HG02763 (cell line): ENCODE data around the gene TBC1D22A.

Experiments
- ATAC-seq: cut with Tn5 transposase; IDR thresholded peaks from one replicate; pipeline ENCODE4 v1.9.1; 2021; ENCODE audit warnings: mild to moderate bottlenecking, moderate library complexity; ENCODE audit not compliant: unreplicated experiment

Gene TBC1D22A

DNA sequence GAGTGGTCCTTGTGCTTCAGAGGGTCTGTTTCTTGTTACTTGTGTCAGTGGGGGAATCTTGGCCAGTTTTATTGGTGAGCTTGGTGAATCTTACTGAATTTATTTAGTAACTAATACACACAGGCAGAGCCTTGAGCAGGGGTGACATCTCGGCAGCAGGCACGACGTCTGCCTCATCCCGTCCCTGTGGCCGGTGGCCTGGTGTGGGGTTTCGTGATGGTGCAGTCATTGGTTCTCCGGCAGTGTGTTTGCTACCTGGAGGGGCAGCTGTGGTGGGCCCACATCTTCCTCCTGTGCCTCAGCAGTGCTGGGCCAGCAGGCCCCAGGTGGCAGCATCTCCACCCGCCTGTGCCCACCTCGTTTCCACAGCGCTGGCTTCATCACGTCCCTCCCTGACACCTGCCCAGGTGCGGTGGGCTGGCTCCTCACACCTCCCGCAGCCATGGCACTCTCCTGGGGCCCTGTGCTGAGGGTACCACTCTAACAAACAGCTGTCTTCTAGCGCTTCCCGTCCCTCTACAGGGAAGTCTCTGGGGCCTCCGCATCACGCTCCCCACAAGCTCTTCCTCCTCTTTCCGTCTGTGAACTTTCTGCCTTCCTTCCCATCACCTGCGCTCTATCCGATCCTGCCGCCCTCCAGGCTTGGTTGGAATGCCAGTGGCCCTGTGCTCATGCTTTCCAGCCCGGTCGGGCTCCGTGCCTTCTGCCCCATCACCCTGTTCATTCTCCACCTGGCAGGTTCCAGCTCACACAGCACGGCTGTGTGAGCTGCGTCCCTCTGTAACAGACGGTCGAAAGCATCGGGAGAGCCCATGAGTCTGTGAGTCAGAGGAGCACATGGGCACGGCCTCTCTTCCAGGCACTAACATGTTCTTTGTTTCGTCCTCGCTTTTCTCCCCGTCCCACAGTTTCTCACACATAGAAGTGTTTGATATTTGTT is 203.4 kb downstream of the TBC1D22A start:
- no peak for ATAC-seq

DNA sequence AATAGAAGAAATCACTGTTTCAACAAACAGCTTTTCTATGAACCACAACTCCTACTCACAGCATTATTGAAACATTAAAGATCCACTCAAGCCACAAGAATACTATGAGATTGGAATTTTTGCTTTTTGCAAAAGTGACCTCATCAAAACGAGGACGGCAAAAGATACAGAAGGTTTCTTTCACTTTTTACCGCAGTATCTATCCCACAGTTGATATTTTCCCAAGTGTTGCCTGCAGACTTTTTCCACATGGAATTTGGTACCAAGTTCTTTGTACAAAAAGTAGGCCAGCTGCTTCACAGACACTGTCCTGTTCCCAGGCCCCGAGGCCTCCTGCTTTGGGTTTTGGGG is 204.0 kb downstream of the TBC1D22A start:
- no peak for ATAC-seq

DNA sequence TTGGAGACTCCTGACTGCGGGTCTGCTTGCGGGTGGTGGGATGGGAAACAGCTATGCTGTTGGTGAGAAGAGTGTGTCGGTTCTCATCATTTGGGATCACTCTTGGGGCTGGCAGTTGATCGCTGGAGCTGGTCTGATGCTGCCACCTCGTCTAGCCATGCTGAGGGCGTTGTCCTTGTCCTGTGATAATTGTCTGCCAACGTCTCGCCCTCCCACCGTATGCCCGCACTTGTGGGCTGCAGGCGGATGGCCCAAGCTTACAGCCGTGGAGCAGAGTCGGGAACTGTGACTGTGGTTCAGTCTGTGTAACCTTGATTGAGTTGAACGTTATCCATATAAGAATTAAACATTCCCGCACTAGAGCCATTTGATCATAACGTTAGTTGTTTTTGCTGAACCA is 204.4 kb downstream of the TBC1D22A start:
- ATAC-seq = no peak

DNA sequence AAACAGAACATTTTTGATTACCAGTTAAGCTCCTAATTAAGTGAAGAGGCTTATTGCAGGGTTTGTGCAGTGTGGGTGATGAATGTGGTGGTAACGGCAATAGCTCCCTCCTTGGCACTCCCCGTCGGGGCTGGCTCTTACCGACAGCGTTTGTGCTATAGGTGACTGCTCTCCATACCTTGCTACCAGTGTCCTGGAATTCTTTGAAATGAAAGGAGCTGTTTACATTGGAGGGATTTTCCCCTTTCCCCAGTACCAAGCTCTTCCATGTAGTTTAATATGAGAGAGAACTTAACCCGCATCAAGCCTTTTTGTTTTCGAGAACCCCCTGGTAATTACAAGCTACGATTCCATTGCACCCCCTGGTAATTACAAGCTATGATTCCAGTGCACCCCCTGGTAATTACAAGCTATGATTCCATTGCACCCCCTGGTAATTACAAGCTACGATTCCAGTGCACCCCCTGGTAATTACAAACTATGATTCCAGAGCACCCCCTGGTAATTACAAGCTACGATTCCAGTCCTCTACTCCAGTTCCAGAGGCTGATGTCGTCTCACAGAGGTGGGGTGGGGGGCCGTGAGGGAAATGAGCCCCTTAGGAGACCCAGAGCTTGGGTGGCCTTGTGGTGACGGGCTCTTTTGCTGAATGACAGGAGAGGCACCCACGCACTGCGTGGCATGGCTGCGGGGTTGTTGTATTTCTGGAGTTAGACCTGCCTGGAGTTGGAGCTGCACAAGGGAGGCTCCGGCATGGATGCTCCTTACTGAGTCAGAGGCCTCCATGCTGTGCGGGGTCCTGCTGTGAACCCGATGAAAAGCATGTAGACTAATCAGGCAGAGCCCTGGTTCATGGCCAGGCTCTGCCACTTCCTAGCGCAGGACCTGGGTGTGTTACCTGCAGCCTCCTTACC is 205.3 kb downstream of the TBC1D22A start:
- ATAC-seq = no peak

DNA sequence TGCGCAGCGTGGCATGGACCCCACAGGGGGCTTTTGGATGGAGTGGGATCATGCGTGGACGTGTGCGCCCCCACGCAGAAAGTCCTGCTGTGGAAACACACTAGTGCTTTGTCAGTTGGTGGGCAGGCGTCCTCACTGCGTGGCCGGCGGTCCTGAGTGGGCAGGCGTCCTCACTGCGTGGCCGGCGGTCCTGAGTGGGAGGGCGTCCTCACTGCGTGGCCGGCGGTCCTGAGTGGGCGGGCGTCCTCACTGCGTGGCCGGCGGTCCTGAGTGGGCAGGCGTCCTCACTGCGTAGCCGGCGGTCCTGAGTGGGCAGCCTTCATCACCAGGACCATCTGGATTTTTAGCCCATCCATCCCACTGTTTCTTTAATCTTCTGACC is 205.9 kb downstream of the TBC1D22A start:
- no peak for ATAC-seq

DNA sequence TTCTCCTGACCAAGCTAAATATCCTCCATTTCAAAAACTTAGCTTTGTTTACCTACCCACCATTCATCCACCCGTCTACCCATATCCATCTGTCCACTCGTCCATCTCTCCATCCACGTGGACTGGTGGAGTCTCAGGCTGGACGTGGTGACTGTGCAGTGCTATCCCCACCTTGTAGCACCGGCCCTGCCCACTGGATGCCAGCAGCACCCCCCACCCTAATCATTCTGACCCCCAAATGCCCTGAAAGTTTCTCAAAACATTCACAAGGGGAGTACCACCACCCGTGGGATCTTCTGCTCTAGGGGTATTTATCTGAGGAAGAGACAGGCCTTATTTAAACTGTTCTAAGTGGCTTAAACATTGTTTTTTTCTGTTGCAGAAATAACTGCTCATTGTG is 206.4 kb downstream of the TBC1D22A start:
- no peak for ATAC-seq

DNA sequence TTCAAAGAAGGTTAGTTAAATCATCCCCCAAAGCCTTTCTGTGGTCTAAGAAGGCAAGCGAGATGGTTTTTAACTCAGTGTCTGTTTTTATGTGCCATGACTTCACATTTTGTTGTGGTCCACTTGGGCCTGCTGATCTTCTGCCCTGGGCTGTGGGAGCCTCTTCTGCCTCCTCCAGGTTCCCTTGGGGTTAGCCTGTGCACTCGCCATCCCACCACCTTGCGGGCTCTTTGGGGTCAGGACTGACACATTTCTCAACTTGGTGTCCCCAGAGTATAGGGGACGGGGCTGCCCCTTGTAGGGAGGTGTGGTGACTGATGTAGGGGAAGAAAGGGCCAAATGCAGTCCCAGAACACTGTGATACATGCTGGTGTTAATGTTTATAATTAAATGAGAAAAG is 207.0 kb downstream of the TBC1D22A start:
- ATAC-seq = peak; percentile 82

DNA sequence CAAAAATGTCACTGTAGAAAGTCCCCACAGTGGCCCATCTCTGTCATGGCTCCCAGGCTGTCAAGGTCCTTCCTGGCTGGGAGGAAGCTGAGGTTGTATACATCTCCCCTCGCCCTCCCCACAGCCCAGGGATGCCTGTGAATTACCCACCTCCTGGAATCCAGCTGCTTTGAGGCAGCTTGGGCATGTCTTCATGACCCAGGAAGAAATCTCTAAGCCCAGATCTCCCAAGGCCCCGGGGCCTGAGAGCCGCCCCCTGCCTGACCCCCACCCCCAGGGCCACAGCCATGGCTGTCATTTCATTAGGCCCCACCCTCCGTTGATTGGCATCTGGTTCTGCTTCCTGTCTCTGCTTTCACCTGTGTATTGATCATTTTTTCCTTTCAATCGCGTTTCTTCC is 207.5 kb downstream of the TBC1D22A start:
- ATAC-seq = peak; percentile 20

DNA sequence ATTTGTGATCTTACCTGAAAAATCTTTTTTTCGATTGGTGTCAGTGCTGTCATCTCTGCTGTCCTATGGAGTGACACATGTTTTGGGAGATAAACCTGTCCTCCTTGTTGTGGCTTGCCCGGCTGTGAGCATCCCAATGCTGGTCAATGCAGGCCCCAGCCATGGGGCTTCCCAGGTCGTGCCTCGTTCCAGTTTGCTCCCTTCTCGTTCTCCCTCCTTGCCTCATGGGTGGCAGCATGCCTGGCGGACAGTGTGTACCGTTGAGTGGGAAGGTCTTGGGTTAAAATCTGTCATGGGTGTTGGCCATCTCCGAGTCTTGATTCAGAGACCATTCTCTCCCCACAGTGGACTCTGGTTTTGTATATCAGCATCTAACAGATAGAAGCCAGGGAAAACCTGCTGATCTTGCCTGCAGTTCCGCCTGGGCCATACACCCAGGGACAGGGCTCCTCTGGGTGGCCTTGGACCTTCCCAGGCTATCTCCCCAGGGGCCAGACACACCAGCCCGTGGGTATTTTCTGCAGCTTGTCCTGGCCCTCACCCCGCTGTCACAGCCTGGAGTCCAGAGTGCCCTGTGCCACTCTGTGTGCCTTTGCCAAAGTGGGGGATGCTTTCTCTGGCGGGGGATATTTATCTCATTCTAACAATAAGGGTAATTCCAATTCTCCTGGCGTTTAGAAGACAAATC is 208.1 kb downstream of the TBC1D22A start:
- ATAC-seq = no peak

DNA sequence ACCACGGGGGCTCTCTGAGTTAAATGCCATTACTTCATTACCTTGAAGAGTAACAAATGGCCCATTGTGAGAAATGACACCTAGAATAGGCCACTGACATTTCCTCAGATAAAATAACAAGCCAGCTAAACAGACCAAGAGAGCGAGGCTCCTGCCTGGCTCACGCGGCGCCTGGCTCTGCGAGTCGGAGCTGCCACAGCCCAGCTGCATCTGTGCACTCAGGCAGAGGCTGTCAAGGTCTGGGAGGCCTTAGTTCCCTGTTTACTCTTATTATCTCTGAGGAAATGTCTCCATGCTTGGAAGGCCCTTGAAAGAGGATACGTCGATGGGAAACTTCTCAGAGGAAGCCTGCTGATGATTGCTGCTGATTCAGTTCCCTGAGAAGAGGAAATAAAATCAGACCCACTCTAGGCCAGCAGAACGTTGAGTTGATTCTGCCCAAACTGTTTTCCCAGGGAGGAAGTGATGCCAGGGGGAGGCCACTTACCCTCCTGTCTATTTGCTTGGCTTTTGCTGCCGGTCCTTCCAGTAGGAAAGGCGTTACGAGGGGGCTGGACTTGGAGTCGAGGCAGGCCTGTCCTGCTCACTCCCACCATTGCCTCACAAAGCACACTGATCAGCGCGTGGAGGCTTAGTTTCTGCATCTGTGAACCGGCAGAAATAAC is 208.8 kb downstream of the TBC1D22A start:
- ATAC-seq = no peak

DNA sequence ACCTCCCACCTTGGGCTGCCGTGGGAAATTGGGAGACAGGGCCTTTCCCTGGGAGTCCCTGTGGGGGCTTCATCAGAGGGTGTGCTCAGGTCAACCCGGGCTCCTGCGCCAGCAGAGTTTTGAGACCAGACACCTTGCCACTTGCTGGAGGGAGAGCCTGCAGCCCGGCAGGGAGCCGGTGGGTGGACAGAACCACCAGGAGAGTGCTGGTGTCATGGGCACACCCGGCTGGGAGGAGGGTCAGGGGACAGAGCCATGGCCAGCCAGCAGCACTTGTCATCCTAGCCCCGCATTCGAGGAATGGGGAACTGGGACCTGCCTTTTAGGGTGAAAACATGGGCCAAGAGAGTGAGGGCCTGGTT is 209.3 kb downstream of the TBC1D22A start:
- no peak for ATAC-seq

DNA sequence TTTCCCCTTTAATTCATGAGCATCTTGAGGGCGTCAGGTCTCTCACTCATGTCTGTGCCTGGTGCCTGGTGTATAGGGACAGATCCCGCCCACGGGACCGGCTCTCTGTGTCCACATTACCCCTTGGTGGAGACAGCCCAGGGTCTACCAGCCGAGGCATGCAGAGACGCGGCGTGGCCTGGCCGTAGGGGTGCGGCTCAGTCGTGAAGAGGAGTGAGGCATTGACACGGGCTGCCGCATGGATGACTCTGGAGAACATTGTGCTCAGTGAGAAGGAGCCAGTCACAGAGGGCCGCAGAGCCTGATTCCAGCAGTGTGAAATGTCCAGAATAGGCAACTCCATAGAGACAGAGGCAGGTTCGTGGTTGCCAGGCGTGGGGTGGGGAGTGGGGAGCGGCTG is 209.8 kb downstream of the TBC1D22A start:
- no peak for ATAC-seq

DNA sequence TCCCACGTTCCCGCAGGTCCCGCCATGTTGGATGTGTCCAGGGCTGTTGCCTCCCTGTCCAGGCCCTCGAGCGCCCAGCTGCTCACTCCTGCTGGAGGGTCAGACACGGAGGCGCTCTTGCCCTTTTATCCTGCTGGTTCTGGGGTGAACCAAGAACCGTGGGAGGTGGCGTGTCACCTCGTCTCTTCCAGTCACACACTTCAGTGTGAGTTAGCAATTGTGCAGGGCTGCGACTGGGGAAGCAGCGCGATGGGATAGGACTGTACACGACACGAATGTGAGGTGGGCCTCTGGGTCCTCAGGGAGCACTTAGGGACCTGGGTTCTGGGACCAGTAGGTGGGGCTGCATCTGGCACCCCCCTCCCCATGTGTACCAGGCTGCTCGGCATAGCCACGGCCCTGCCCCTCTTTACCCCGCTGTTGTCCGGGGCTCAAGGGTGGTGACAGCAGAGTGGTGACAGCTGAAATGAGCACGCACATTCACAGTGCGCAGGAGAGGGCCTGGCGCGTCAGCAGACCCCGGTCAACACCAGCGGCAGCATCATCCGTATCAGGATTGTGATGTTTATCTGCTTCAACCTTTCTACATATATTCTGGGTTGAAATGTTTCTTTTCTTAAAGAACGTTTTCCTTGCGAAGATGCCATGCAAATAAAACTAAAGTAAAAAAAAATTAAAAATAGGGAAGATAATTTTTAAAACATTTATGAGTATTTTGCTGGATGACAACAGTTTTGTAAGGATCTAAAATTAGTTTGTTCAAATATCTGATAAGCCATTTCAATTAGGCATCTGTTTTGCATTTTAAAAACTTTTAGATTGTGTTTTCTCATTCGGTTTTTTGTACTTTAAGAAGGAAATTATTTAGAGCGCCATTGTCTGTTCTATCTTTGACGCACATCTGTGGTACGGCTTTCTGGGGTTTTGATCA is 210.7 kb downstream of the TBC1D22A start:
- no peak for ATAC-seq

DNA sequence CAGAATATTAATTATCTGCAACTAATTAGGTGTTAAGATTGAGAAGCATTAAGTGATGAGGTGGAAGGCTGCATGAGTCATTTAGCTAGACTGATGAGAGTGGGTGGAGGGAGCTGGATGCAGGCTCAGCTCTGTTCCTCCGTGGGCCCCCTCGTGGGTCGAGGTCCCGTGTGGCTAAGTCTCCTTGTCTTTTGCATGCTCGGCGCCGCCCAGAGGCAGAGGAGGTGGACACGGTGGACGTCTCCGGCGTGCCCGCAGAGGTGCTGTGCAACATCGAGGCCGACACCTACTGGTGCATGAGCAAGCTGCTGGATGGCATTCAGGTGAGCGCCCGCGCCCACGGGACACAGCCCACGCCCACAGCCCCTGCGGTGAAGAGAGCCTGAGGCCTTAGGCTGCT is 211.6 kb downstream of the TBC1D22A start:
- no peak for ATAC-seq

DNA sequence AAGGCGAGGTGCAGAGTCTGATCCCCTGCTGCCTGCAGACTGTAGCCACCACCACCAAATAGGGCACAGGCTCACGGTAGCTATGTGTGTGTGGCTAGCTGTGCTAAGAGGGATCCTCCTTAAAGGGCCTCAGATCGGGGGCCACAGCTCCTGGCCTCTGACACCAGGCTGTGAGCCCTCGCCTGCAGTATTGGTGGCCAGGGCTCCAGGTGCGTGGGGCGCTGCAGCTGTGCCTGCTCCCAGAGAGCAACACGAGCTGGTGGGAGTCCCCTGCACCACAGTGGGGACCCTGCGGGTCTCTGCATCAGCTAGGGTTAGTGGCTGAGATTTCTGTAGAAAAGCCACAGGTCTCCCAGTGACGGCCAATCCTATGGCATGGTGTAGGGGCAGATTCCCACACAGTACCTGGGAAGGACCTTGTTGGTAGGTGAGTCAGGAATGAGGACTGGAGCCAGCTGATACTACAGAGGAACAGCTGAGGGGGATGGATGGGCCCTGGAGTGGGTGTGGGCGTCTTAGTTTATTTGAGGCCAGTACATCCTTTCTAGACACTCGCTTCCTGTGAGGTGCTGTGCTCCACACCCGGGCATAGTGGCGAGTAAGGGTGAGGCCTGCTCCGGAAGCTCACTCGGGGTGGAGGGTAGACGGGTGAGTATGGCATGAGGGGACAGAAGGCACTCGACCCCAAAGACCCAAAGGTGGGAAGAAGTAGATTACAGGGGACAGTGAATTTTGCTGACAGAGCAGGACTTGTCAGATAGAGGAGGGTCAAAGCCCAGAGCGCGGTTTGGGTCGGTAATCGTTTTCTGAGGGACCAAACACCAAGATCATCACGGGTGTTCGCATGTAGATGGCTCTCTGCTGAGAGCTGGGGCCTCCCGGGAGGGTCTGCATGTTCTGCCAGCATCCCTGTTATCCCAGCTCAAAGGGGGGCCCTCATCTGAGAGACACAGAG is 212.5 kb downstream of the TBC1D22A start:
- no peak for ATAC-seq

DNA sequence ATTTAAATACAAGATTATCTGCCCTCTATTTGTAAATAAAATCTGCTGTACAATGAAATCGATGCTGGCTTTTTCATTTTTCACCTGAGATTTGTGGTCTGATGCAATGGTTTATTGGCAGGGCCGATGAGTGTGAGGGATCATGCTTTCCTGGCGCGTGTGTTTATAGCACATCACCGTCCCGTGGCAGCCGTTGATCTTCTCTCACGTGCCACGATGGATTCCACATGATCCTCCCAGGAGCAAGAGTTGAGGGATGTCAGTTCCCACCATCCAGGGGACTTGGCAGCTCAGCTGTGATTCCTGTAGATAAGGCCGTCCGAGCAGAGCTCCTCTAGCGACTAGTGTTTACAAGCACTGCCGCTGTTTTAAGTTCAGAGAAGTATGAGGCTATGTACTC is 213.7 kb downstream of the TBC1D22A start:
- no peak for ATAC-seq

DNA sequence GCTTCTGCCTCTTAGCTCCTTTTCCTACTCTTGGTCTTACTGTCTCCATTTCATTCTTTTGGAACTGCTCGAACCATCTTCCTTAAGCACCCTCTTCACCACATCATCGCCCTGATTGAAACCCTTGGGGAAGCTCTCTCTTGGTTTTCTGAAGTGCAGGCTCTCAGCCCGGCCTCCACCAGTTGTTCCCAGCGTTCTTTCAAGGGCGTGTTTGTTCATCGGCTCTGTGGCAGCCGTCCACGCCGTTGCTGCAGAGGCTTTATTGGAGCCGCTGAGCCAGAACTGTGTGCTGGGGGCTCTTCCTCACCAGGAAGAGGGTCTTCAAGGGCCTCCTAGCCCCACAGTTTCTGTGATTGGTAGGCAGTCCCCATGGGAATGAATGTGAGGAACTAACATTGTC is 214.1 kb downstream of the TBC1D22A start:
- no peak for ATAC-seq

DNA sequence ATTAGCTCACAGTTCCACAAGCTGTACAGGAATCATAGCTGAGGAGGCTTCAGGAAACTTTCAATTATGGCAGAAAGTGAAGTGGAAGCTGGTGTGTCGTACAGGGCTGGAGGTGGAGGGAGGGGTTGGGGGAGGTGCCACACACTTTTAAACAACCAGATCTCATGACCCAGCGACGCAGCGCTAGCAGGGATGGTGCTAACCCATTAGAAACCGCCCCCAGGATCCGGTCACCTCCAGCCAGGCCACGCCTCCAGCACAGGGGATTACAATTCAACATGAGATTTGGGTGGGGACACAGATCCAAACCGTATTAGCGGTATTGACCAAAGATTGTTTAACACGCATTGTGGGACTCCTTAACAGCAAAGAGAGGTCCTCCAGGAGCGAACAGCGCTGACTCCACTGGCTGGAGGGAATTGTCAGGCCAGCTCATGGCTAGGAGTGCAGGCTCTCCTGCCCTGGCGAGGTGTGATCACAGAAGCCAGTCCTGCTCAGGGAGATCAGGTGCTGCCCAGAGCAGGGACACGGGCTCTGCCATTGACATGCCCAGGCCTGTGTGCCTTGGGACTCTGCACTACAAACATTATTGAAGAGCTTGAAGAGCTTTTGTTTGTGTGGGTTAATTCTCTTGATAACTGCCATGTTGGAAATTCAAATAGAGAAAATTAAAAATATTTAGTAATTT is 215.3 kb downstream of the TBC1D22A start:
- no peak for ATAC-seq
